T-helper 1 cell treated with Interleukin-12 subunit alpha and Interleukin-12 subunit beta and Interleukin-4 antibody, amounts not matched to agents 30 μg/mL and 1 μg/mL, for 36 hours (primary cell): Measurements from ENCODE around the gene EAF2.

Experiments used
- H3K27ac Mint-ChIP-seq: one replicate; pipeline ENCODE4 v1.8.0; 2021; ENCODE audit warnings: mild to moderate bottlenecking, mixed read lengths
- H3K27me3 Mint-ChIP-seq: one replicate; pipeline ENCODE4 v1.8.0; 2021; ENCODE audit warnings: low read depth, mixed read lengths
- H3K36me3 Mint-ChIP-seq: one replicate; pipeline ENCODE4 v1.8.0; 2021; ENCODE audit warnings: low read depth, mixed read lengths
- H3K4me1 Mint-ChIP-seq: one replicate; pipeline ENCODE4 v1.8.0; 2021; ENCODE audit warnings: low read depth, mixed read lengths
- H3K4me3 Mint-ChIP-seq: one replicate; pipeline ENCODE4 v1.8.0; 2021; ENCODE audit warnings: mild to moderate bottlenecking, moderate library complexity, mixed read lengths
- H3K9me3 Mint-ChIP-seq: one replicate; pipeline ENCODE4 v1.8.0; 2021; ENCODE audit warnings: mixed read lengths

Gene EAF2

DNA sequence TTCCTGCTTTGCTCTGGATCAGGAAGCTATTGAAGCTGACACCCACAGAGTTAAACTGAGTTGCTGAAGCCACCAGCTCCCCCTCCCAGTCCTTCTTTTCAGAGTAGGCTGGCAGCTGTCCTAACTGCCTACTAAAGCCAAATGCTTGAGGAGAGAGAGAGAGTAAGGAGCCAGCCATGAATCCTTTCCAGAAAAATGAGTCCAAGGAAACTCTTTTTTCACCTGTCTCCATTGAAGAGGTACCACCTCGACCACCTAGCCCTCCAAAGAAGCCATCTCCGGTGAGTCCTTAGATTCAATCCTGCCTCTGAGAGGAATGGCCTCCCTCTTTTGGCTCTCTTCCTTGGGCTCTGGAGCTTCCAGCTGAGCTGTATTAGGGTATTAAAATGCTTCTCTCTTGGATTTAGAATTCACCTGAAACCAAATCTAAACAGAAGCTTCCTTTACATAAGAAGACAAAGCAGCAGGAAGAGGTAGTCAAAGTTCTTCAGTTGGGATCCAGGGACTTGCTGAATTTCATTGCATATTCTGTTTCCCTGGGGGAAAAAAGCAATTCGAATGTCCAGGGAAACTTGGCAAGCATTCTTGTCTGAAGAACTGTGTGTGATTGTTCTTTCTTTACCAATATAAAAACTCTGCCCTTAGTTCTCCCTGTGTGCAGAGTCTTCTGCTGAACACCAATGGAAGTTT, 59.4 kb downstream of the EAF2 start, which contains the start of gene SLC15A2:
Gene SLC15A2, plus strand, starts transcription at position 101 of the 690 bp plus-strand sequence. Its CDS starts 76 bp downstream, at position 177.
- H3K4me3 Mint-ChIP-seq: no peak within 1 kb of the TSS
- no peak within 1 kb of the TSS for H3K27ac Mint-ChIP-seq
- peaks cover 9% of the 10 kb centered on the region for H3K36me3 Mint-ChIP-seq
- no peaks in the 10 kb centered on the region for H3K27me3 Mint-ChIP-seq
- H3K4me1 Mint-ChIP-seq: no peaks in the 10 kb centered on the region
- H3K9me3 Mint-ChIP-seq: no peaks in the 10 kb centered on the region

DNA sequence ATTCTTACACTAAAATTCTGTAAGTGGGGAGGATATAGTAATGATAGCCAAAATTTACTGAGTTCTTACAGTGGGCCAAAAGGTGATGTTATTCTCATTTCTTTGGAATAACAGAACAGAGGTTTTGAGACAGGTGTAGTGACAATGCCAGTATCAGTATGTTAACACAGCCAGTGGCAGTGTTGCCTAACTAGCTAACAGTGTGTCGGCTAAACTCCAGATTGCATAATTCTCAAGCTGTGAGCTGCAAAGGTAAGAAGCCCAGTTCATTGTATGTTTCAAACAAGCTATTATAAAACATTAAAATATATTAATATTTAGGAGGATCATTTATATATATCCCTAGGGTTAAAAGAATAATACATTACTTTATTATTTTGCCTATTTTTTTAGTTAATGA, 60.1 kb downstream of the EAF2 start:
- peaks cover 9% of the 10 kb centered on the region for H3K36me3 Mint-ChIP-seq
- H3K27ac Mint-ChIP-seq: no peak overlapping the region
- no peaks in the 10 kb centered on the region for H3K4me1 Mint-ChIP-seq
- H3K4me3 Mint-ChIP-seq: no peak overlapping the region
- no peaks in the 10 kb centered on the region for H3K9me3 Mint-ChIP-seq
- no peaks in the 10 kb centered on the region for H3K27me3 Mint-ChIP-seq

DNA sequence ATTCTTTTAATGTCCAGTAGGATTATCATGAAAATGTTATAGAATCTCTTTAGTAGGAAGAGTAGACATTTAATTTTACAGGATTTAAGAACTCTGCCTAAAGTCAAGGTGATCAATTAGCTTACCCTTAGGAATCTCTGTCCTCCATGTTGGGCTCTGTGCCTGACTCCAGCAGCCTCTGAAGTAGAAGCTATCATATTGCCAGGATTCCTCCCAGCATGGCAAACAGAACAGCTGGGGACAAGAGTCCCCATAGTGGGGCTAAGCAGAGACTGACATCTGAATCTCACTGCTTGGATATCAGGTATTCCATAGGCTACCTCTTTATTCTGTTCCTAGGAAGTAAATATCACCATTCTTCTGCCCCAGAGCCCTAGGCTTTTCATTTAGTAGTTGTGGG, 60.7 kb downstream of the EAF2 start:
- Mint-ChIP-seq H3K36me3 (peaks cover 9% of the 10 kb centered on the region), H3K27ac (no peak overlapping the region), H3K4me1 (no peaks in the 10 kb centered on the region), H3K27me3 (no peaks in the 10 kb centered on the region), H3K9me3 (no peaks in the 10 kb centered on the region), H3K4me3 (no peak overlapping the region)

DNA sequence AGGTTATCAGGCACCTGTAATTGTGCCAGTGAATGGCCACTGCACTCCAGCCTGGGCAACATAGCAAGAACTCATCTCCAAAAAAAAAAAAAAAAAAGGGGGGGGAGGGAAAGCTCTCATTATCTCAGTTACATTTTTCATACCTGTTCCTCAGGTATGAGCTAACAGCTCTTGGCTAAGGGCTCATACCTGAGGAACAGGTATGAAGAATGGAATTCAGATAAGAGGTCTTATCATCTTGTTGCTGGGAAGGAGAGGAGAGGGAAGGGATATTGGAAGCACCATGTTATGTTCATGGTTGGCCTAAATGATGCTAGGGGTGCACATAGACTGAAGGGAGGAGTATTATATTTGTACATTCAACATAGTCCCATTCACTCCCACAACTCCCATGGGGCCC, 61.8 kb downstream of the EAF2 start:
- no peak overlapping the region for H3K4me3 Mint-ChIP-seq
- no peaks in the 10 kb centered on the region for H3K27me3 Mint-ChIP-seq
- H3K9me3 Mint-ChIP-seq: no peaks in the 10 kb centered on the region
- peaks cover 12% of the 10 kb centered on the region for H3K36me3 Mint-ChIP-seq
- H3K27ac Mint-ChIP-seq: no peak overlapping the region
- no peaks in the 10 kb centered on the region for H3K4me1 Mint-ChIP-seq

DNA sequence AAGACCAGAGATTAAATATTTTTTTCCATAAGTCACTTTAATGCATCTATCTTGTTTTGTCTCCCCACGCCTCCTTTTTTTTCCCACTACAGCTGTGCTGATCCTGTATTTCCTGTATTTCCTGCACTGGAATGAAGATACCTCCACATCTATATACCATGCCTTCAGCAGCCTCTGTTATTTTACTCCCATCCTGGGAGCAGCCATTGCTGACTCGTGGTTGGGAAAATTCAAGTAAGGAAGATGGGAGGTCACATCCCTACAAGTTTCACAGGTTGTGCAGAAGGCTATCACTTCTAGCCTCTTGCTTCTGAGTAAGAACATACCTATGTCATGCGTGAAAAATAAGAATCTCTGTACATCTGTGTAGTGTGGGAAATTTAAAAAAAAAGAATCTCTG, 62.3 kb downstream of the EAF2 start:
- H3K27ac Mint-ChIP-seq: no peak overlapping the region
- H3K27me3 Mint-ChIP-seq: no peaks in the 10 kb centered on the region
- H3K9me3 Mint-ChIP-seq: no peaks in the 10 kb centered on the region
- no peaks in the 10 kb centered on the region for H3K4me1 Mint-ChIP-seq
- H3K36me3 Mint-ChIP-seq: peaks cover 13% of the 10 kb centered on the region
- no peak overlapping the region for H3K4me3 Mint-ChIP-seq

DNA sequence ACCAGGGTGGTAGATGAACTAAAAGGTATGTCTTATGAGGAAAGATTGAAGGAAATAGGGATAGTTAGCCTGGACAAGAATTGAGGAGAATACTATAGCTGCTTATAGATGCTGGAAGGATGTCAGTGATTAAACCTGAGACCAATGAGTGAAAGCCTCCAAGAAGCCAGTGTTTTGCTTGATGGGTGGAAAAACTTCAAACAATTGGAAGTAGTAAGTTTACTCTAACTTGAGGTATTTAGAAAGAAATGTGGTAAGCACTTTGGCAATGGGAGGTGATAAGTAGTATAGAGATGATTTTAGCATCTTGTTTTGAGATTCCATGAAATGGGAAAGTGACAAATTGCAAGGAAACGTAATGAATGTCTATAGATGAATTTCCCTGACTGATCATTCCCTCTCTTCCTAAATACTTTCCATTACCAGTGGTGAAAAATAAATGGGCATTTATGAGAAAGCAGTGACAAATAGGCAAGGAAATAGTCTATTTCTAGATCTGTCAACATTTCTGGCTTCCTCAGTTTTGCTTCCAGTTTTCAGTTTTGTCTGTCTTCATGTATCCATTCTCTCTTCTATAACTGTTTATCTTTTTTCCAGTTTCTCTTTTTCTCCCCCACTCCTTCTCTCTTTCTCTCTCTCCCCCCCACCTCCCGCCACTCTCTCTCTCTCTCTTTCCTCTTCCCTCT, 78.4 kb downstream of the EAF2 start:
- Mint-ChIP-seq H3K4me3 (no peak overlapping the region), H3K27me3 (no peaks in the 10 kb centered on the region), H3K27ac (no peak overlapping the region), H3K9me3 (peaks cover 7% of the 10 kb centered on the region), H3K36me3 (peaks cover 28% of the 10 kb centered on the region), H3K4me1 (peaks cover 7% of the 10 kb centered on the region)

DNA sequence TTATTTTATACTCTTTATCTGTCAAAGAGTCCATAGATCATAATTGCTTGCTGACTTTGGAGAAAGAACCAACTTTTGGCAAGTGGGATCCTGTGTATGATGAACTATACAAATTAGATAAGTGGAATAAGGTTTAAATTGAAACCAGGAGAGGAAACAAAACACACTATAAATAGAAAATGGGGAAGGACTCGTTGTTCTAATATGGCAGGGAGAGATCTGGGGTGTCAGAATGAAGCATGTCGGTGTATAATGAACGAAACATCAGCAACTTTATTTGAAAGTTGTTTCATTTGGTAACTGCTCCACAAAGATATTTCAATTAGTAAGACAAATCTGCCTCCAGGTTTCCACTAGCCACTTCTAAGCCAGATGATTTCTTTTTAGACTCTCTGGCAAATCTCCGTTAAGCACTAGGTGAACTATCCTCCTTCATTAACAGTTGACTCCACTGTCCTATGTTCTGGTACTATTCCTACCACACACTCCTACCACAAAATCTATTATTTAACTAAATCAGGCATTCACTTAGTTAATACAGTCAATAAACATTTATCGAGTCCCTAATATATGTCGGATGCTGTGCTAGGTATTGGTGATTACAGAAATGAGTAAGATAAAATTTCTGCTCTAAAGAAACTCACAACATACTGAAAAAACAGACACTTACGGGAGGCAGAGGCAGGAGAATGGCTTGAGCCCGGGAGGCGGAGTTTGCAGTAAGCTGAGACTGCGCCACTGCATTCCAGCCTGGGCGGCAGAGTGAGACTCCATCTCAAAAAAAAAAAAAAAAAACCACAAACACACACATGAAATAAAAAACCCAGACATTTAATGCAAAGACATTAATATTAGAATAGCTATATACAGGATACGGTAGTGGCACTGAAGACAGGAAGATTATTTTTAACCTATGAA, 79.3 kb downstream of the EAF2 start:
- no peak overlapping the region for H3K27ac Mint-ChIP-seq
- peaks cover 22% of the 10 kb centered on the region for H3K36me3 Mint-ChIP-seq
- peaks cover 3% of the 10 kb centered on the region for H3K9me3 Mint-ChIP-seq
- H3K4me1 Mint-ChIP-seq: peaks cover 5% of the 10 kb centered on the region
- no peaks in the 10 kb centered on the region for H3K27me3 Mint-ChIP-seq
- no peak overlapping the region for H3K4me3 Mint-ChIP-seq

DNA sequence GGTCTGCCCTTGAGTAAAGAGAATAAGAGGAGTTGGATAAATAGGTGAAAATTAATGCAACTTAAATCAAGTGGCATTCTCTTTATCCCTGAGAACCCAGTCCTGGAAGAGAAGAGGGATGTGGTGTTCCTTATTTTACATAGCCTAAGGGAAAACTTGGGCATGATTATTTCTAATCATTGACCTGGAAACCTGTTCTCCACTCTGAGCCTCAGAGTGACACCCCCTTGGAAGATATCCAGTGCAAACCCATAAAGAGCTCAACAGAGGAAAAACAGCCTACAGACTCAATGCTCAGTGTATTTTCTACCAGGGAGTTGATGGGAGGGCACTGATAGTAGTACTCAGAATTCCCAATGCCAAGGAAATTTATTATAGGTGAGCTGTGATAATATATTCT, 81.2 kb downstream of the EAF2 start:
- peaks cover 4% of the 10 kb centered on the region for H3K4me1 Mint-ChIP-seq
- no peaks in the 10 kb centered on the region for H3K9me3 Mint-ChIP-seq
- no peak overlapping the region for H3K27ac Mint-ChIP-seq
- H3K4me3 Mint-ChIP-seq: no peak overlapping the region
- H3K27me3 Mint-ChIP-seq: no peaks in the 10 kb centered on the region
- H3K36me3 Mint-ChIP-seq: peaks cover 22% of the 10 kb centered on the region

DNA sequence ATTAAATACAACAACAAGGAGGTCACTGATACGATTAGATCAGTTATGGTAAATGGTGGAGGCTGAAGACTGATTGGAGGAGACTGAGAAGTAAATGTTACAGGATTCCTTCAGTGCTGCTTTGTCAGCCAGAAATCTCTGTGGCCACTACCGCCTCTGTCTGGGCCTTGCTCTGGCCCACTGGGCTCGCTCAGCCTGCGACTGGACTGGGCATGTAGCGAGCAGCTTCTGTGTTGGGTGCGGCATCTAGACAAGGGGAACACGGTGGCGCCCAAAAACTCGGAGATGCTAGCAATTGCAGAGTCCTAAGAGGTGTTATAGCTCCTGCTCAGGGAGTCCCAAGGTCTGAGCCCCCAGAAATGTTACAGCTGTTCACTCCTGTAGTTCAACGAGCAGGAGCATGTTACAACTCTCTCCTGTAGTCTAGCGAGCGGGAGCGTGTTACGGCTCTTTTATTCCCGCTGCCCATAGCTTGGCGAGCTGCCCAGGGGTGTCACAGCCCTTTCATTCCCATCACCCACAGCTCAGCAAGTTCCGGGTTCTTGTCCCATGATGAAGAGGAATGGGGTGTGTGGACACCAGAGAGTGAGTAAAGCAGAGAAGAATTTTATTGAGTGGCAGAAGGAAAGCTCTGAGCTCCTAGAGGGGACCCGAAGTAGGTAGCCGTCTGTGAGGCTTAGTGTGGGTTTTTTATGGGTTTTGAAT, 83.9 kb downstream of the EAF2 start:
- H3K9me3 Mint-ChIP-seq: no peaks in the 10 kb centered on the region
- peaks cover under 1% of the 10 kb centered on the region for H3K4me1 Mint-ChIP-seq
- H3K36me3 Mint-ChIP-seq: peaks cover 24% of the 10 kb centered on the region
- no peak overlapping the region for H3K27ac Mint-ChIP-seq
- no peak overlapping the region for H3K4me3 Mint-ChIP-seq
- H3K27me3 Mint-ChIP-seq: no peaks in the 10 kb centered on the region

DNA sequence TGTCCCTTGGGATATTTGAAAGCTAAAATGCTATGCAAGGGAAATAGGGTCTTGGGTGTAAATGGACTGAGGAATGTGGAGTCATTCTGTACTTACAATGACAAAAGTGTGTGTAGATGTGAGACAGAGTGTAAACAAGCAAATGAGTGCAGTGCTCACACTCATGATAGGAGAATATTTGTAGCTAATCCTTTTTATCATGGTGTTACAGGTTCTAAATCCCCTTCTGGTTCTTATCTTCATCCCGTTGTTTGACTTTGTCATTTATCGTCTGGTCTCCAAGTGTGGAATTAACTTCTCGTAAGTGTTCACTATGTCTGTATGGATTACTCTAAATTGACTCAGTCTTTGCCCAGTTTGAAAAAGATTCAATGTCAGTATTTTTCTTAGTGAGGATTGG, 89.7 kb downstream of the EAF2 start:
- Mint-ChIP-seq H3K36me3 (peaks cover 27% of the 10 kb centered on the region), H3K27ac (no peak overlapping the region)

DNA sequence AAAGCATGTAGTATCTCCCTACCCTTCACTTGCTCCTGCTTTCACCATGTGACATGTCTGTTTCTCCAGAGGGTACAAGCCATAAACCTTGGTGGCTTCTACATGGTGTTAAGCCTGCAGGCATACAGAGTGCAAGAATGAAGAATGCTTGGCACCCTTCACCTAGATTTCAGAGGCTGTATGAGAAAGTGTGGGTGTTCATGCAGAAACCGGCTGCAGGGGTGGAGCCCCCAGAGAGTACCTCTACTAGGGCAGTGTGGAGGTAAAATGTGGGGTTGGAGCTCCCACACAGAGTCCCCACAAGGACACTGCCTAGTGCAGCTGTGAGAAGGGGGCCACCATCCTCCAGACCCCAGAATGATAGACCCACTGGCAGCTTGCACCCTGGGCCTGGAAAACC, 91.4 kb downstream of the EAF2 start:
- H3K4me1 Mint-ChIP-seq: no peaks in the 10 kb centered on the region
- no peak overlapping the region for H3K4me3 Mint-ChIP-seq
- no peak overlapping the region for H3K27ac Mint-ChIP-seq
- H3K36me3 Mint-ChIP-seq: peaks cover 33% of the 10 kb centered on the region
- no peaks in the 10 kb centered on the region for H3K9me3 Mint-ChIP-seq
- no peaks in the 10 kb centered on the region for H3K27me3 Mint-ChIP-seq

More for the DNA sequence above, 89.7 kb downstream of the EAF2 start:
- Mint-ChIP-seq H3K9me3 (no peaks in the 10 kb centered on the region), H3K4me1 (no peaks in the 10 kb centered on the region), H3K4me3 (no peak overlapping the region), H3K27me3 (no peaks in the 10 kb centered on the region)
